CD4-positive, alpha-beta T cell treated with Interleukin-12 subunit alpha and Interleukin-12 subunit beta, for 1 hour (primary cell): Measurements from ENCODE around the gene SPDYE9.
"Not testable (repeated sequence)": the region's sequence is repeated elsewhere in the genome, so short reads cannot be mapped to it uniquely, and the experiment has no call there.

Experiments used
- DNase-seq: peaks from one replicate; pipeline ENCODE4 v3.0.0-alpha.2; 2020

SPDYE9 gene, protein sequence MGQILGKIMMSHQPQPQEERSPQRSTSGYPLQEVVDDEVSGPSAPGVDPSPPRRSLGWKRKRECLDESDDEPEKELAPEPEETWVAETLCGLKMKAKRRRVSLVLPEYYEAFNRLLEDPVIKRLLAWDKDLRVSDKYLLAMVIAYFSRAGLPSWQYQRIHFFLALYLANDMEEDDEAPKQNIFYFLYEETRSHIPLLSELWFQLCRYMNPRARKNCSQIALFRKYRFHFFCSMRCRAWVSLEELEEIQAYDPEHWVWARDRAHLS

DNA sequence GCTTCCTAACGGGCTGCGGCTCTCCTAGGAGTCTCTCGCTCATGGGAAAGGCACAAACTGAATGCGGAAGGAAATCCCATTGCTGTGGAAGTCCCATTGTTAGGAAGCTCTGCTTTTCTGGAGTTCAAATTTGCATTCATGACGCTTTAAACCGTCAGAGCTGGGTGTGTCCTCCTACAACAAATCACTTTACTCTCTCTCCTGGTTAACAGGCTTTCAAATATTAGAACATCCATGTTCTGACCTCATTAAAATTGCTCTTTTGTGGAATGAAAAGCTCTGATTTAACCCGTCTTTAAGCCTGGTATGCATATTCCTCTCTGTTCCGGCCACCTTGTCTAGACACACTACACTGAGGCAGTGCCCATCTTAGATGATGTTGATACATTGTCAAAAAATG is at the start of gene SPDYE9:
TSS of gene SPDYE9 (minus strand) at position 101 of the 400 bp plus-strand sequence. CDS start 1,800 bp downstream, outside the sequence.
- DNase-seq = not testable (repeated sequence)

DNA sequence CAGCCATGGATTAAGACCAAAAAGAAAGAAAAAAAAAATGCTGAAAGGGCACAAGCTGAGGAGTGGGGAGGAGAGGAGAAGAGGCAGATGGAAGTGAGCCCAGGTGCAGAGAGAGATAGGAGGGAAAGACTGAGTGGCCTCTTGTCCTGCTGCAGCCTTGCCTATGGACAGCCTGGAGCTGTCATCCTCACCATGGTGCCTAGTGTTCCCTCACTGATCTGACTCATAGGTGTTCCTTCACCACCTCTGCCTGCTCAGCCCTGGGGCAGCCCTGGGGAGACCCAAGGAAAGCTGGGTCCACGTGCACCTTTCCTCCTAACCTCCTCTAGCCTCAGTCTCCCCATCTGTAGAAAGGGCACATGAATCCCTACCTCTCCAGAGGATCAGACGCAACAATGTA is 49.0 kb upstream of the SPDYE9 start:
- not testable (repeated sequence) for DNase-seq

DNA sequence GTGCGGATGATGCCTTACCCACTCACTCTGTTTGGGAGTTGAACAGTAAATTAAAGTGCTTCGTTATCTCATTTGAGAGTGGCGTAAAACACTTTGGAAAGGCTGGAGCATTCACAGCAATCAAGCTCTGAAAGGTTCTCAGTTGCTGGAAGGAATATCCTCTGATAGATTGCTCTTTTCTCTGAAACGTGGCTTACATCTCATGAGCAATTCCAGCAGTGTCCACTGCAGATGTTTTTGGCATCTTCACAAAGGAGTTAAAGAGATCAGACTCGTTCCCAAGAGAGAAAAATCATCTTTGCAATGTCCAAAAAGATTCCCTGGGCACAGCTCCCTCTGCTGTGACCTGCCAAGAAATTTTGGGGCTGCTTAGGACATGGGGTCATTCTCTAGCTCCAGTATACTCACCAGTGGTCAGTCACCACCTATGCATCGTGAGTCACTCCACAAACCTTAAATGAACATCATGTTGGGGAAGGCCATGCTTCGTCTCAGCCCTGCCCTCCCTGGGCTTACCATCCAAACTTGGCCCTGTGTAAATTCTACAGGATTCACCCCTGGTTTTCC is 46.9 kb upstream of the SPDYE9 start:
- DNase-seq = not testable (repeated sequence)

DNA sequence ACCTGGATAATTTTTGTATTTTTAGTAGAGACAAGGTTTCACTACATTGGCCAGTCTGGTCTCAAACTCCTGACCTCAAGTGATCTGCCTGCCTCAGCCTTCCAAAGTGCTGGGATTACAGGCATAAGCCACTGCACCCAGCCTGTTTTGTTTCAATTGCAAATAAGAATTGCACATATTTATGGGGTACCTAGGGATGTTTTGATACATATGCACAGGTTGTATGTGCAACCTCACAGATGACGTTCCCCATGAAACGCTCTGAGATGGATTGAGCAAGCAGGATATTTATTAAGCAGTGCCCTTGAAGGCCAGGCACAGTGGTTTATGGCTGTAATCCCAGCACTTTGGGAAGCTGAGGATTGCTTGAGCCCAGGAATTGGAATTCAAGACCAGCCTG is 44.8 kb upstream of the SPDYE9 start:
- DNase-seq = not testable (repeated sequence)

DNA sequence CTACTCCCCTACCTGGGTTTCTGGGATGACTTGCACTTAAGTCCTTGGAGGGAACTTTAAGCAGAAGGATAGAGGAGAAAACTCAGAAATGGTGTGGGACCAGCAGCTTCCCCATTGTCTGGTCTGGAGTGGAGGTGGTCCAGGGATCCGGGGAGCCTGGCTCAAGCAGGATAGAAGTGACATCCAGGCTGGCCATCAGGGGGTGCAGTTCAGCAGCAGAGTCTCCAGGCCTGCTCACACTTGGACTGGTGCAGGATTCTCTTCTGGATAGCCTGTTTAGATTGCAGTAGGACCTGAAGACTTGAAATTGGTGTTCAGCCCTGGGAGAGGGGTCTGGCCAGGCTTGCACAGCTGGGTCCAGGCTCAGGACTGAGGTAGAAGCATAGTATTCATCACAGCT is 38.3 kb upstream of the SPDYE9 start:
- DNase-seq = not testable (repeated sequence)

DNA sequence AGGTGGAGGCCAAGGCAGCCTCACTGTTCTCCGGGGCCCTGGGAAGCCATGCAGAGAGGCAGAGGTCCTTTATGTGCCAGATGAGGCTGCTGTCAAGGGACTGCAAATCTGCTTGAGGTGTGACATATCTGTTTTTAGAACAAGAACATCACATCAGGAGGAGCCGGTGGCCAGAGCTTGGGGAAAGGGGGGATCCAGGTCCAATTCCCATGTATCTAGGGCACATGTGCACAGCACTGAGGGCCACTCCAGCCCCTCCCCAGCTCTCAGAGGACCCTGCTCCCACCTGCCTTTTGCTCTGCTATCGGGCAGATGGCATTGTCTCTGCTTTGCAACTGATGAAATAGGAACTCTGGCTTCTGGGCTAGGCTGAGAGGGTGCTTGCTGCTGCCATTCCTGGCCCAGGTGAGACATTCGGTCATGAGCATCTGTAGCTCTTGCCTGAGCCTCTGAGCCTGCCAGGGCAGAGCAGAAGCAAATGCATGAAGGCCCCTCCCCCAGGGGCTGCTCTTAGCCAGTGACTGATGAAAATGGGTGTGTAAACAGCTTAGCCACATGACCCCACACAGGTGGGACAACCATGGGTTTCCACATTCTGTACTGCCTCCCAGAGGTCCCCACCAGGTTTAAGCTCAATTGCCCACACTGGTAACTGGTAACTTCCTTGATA is 37.1 kb upstream of the SPDYE9 start:
- DNase-seq = not testable (repeated sequence)

DNA sequence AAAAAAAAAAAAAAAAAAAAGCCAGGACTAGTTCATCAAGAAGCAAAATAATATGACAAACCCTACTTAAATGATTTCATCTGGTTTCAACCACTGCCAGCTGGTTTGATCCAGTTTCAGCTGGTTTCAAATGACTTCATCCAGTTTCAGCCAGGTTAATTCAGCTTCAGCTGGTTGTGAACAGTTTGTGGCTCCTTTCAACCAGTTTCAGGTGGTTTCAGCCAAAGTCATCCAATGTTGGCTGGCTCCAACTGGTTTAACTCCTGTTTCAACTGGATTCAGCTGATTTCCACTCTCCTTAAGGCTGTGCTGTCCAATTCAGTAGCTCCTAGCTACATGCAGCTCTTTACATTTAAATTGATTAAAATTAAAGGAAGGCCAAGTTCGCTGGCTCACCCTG is 32.3 kb upstream of the SPDYE9 start:
- not testable (repeated sequence) for DNase-seq

DNA sequence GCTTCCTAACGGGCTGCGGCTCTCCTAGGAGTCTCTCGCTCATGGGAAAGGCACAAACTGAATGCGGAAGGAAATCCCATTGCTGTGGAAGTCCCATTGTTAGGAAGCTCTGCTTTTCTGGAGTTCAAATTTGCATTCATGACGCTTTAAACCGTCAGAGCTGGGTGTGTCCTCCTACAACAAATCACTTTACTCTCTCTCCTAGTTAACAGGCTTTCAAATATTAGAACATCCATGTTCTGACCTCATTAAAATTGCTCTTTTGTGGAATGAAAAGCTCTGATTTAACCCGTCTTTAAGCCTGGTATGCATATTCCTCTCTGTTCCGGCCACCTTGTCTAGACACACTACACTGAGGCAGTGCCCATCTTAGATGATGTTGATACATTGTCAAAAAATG is 28.0 kb downstream of the SPDYE9 start, which contains the start of gene SPDYE11:
TSS of gene SPDYE11 (minus strand) at position 101 of the 400 bp plus-strand sequence. CDS start 1,800 bp downstream, outside the sequence.
- DNase-seq = not testable (repeated sequence)

DNA sequence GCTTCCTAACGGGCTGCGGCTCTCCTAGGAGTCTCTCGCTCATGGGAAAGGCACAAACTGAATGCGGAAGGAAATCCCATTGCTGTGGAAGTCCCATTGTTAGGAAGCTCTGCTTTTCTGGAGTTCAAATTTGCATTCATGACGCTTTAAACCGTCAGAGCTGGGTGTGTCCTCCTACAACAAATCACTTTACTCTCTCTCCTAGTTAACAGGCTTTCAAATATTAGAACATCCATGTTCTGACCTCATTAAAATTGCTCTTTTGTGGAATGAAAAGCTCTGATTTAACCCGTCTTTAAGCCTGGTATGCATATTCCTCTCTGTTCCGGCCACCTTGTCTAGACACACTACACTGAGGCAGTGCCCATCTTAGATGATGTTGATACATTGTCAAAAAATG is 56.2 kb downstream of the SPDYE9 start, which contains the start of gene SPDYE8:
TSS of gene SPDYE8 (minus strand) at position 101 of the 400 bp plus-strand sequence. CDS start 1,800 bp downstream, outside the sequence.
- DNase-seq = not testable (repeated sequence)
